ENCODE results near the gene BCAS1. TPM values are rescaled to one million over a fixed set of nuclear protein-coding genes. Genes with fewer than 3 reads are reported as not detected.

Gene BCAS1
- total RNA-seq, 2 donors from 2014 or later, result 2.1 TPM; not detected in 1

DNA sequence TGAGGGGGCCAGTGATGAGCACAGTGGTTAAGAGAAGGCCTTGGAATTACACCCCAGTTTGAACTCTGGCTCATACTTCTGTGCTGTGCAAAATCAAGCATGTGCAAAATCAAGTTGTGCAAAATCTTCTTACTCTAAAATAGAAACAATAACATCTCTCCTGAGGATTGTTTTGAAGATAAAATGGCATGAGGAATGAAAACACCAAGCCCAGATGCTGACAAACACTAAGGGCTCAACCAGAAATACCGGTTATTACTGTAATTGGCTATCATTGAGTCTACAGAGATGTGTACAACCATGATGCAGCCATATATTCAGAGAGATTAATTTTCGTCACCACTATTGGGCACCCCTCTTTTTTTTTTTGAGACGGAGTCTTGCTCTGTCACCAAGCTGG lies 5.9 kb upstream of the BCAS1 start:
- Histone ChIP-seq H3K27me3 (no peaks in the 10 kb centered on the region), H3K4me3 (no peak overlapping the region), H3K4me1 (no peaks in the 10 kb centered on the region), H3K27ac (no peak overlapping the region), H3K36me3 (replicated peaks in 1 of 2; ENCODE audit: insufficient read depth in 1 of 2, low read depth in 2 of 2) (no peaks in the 10 kb centered on the region), H3K9me3 (no peaks in the 10 kb centered on the region)
- ATAC-seq (no peak), DNase-seq (no peak)
- 78 to 85% methylated on average over 3 of the region's 3 CpGs for WGBS, 2 donors
- intact Hi-C loops (cut with DNase I), result no loop called here
- no peak for TF ChIP-seq POLR2A (IDR thresholded peaks at IDR 0.05)
- TF ChIP-seq, protein P1, sequence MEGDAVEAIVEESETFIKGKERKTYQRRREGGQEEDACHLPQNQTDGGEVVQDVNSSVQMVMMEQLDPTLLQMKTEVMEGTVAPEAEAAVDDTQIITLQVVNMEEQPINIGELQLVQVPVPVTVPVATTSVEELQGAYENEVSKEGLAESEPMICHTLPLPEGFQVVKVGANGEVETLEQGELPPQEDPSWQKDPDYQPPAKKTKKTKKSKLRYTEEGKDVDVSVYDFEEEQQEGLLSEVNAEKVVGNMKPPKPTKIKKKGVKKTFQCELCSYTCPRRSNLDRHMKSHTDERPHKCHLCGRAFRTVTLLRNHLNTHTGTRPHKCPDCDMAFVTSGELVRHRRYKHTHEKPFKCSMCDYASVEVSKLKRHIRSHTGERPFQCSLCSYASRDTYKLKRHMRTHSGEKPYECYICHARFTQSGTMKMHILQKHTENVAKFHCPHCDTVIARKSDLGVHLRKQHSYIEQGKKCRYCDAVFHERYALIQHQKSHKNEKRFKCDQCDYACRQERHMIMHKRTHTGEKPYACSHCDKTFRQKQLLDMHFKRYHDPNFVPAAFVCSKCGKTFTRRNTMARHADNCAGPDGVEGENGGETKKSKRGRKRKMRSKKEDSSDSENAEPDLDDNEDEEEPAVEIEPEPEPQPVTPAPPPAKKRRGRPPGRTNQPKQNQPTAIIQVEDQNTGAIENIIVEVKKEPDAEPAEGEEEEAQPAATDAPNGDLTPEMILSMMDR (IDR thresholded peaks at IDR 0.05), result no peak

DNA sequence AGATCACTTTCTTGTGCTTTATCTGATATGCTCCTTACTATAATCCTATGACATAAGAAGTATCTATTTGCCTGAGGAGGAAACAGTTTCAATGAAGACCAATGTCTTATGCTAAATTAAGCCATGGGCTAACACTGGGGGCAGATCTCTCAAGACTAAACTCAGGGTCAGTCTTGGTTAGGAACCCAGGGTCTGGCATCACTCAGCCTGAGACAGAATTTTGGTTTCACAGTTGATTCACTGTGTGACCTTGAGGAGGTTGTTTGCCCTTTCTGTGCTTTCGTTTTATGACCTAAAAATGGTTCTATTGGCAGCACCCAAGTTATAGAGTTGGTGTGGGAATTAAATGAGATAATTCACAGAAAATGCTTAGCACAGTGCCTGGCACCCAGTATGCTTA lies 4.9 kb upstream of the BCAS1 start:
- intact Hi-C loops (cut with DNase I), result no loop called here
- TF ChIP-seq, protein P1 (IDR thresholded peaks at IDR 0.05), result no peak
- no peak for TF ChIP-seq POLR2A (IDR thresholded peaks at IDR 0.05)
- Histone ChIP-seq H3K36me3 (replicated peaks in 1 of 2; ENCODE audit: insufficient read depth in 1 of 2, low read depth in 2 of 2) (no peaks in the 10 kb centered on the region), H3K4me1 (peaks cover 7% of the 10 kb centered on the region), H3K9me3 (no peaks in the 10 kb centered on the region), H3K27ac (no peak overlapping the region), H3K4me3 (no peak overlapping the region), H3K27me3 (no peaks in the 10 kb centered on the region)
- DNase-seq, result no peak
- ATAC-seq, result no peak
- 13 to 33% methylated on average over 1 of the region's 1 CpG for WGBS, 2 donors

DNA sequence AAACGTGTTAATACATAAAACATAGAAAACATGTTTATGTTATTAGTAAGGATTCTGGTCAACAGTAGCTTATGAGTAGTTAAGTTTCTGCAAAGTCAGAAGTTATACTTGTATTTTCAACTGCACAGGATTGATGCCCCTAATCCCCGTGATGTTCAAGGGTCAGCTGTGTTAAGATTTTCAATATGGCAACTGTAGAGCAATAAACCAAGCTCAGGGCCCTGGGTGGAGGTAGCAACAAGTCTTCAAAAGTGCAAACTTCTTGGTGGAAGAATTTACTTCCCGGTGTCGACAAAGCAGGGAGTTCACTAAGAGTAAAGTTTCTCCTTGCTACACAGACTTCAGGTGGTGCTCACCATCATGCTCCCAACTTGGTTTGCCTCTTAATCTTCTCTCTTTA lies 4.1 kb upstream of the BCAS1 start:
- ATAC-seq (no peak), DNase-seq (no peak)
- H3K4me3 ChIP-seq, result no peak overlapping the region
- 70 to 78% methylated on average over 4 of the region's 4 CpGs for WGBS, 2 donors
- no peak overlapping the region for H3K27ac ChIP-seq
- intact Hi-C loops (cut with DNase I), result no loop called here
- H3K27me3 ChIP-seq, result no peaks in the 10 kb centered on the region
- H3K36me3 ChIP-seq (replicated peaks in 1 of 2; ENCODE audit: insufficient read depth in 1 of 2, low read depth in 2 of 2), result no peaks in the 10 kb centered on the region
- TF ChIP-seq, protein P1 (IDR thresholded peaks at IDR 0.05), result no peak
- TF ChIP-seq POLR2A (IDR thresholded peaks at IDR 0.05), result no peak
- H3K4me1 ChIP-seq, result peaks cover 15% of the 10 kb centered on the region
- H3K9me3 ChIP-seq, result no peaks in the 10 kb centered on the region

- H3K9me3 ChIP-seq, result no peaks in the 10 kb centered on the region
- no peak overlapping the region for H3K4me3 ChIP-seq
- H3K4me1 ChIP-seq, result peaks cover 20% of the 10 kb centered on the region
- H3K36me3 ChIP-seq (replicated peaks in 1 of 2; ENCODE audit: insufficient read depth in 1 of 2, low read depth in 2 of 2), result no peaks in the 10 kb centered on the region
- WGBS, 2 donors, result 68 to 69% methylated on average over 10 of the region's 10 CpGs
- intact Hi-C loops (cut with DNase I), result no loop called here
- no peaks in the 10 kb centered on the region for H3K27me3 ChIP-seq
- TF ChIP-seq, protein P1 (IDR thresholded peaks at IDR 0.05), result no peak
- TF ChIP-seq POLR2A (IDR thresholded peaks at IDR 0.05), result no peak
- H3K27ac ChIP-seq, result no peak overlapping the region
- no peak for DNase-seq
- no peak for ATAC-seq
These were observed 2.9 kb upstream of the BCAS1 start for GRCh38 chr20:54073288-54073687.

DNA sequence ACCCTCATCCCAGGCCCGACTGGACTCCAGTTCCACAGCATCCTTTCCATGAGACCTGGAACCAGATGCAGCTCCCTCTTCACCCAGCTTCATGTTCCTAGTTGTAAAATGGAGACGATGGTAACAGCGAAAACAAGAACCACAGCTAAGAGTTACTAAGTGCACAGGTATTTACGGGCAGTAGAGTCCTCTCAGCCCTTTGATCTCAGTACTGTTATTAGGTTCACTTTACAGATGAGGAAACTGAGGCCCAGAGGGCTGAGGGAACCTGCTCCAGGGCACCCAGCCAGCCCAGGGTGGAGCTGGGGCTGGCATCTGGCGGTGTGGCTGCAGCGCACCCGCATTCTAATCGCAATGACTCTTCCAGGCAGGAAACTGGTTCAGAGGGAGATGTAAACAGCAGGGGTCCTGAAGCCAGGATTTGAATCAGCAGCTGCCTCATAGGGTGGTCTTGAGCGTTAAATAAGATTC lies 858 bp downstream of the BCAS1 start:
- ATAC-seq (no peak), DNase-seq (no peak)
- peak overlapping the region in 2 of 4 donors; percentile 19 to 45 for H3K27ac ChIP-seq
- peaks cover 34% of the 10 kb centered on the region for H3K4me1 ChIP-seq
- no peak overlapping the region for H3K4me3 ChIP-seq
- intact Hi-C loops (cut with DNase I), result loop anchor here (10.0 kb wide), 1 partner anchor 495 kb away; no protein-coding TSS in a partner anchor
- no peaks in the 10 kb centered on the region for H3K27me3 ChIP-seq
- H3K36me3 ChIP-seq (replicated peaks in 1 of 2; ENCODE audit: insufficient read depth in 1 of 2, low read depth in 2 of 2), result no peaks in the 10 kb centered on the region
- WGBS, 2 donors, result 87 to 88% methylated on average over 9 of the region's 9 CpGs
- H3K9me3 ChIP-seq, result no peaks in the 10 kb centered on the region
- TF ChIP-seq, protein P1 (IDR thresholded peaks at IDR 0.05), result no peak
- TF ChIP-seq POLR2A (IDR thresholded peaks at IDR 0.05), result no peak

All from body of pancreas (tissue), 4 donors.